Panc1 (cell line): ENCODE data around the gene HTR4.

Source experiments
- CTCF ChIP-seq: fragments of 450-650 bp; IDR thresholded peaks from 2 replicates; pipeline ENCODE4 v1.5.1; 2017; ENCODE audit warnings: mild to moderate bottlenecking
- POLR2AphosphoS5 ChIP-seq: IDR thresholded peaks from 2 replicates; pipeline ENCODE4 v1.6.1; 2012; ENCODE audit warnings: mild to moderate bottlenecking, low read depth, low read length, moderate library complexity
- REST ChIP-seq, 2 experiments: IDR thresholded peaks; 2 replicates each; pipeline ENCODE4 v1.6.1; 2011 to 2012; ENCODE audit warnings: low read depth in 2 of 2, control low read depth in 1 of 2, low read length in 1 of 2, mild to moderate bottlenecking in 1 of 2, moderate library complexity in 1 of 2; ENCODE audit not compliant: insufficient read depth in 1 of 2
- SIN3A ChIP-seq: IDR thresholded peaks from 2 replicates; pipeline ENCODE4 v1.6.1; 2012; ENCODE audit warnings: low read depth, mild to moderate bottlenecking, low read length, moderate library complexity, borderline replicate concordance; ENCODE audit not compliant: insufficient read depth

GRCh38 chr5:148457183-148457620 lies 197.1 kb downstream of the HTR4 start:
- TF ChIP-seq CTCF: peak; percentile 45
- TF ChIP-seq REST (IDR thresholded peaks at IDR 0.05; ENCODE audit: insufficient read depth in 1 of 2, low read depth in 2 of 2, low read length in 1 of 2): no peak
- TF ChIP-seq POLR2AphosphoS5: no peak
- no peak for TF ChIP-seq SIN3A
